Activated T-helper 9 cell treated with anti-CD3 and anti-CD28 coated beads, Interleukin-2, amount 50 U/mL, for 16 hours (primary cell): Measurements from ENCODE around the gene SH3BP4.

ENCODE experiments used
- DNase-seq: peaks from one replicate; pipeline ENCODE4 v3.0.0-alpha.2; 2020; ENCODE audit warnings: low read depth

SH3BP4 gene

DNA sequence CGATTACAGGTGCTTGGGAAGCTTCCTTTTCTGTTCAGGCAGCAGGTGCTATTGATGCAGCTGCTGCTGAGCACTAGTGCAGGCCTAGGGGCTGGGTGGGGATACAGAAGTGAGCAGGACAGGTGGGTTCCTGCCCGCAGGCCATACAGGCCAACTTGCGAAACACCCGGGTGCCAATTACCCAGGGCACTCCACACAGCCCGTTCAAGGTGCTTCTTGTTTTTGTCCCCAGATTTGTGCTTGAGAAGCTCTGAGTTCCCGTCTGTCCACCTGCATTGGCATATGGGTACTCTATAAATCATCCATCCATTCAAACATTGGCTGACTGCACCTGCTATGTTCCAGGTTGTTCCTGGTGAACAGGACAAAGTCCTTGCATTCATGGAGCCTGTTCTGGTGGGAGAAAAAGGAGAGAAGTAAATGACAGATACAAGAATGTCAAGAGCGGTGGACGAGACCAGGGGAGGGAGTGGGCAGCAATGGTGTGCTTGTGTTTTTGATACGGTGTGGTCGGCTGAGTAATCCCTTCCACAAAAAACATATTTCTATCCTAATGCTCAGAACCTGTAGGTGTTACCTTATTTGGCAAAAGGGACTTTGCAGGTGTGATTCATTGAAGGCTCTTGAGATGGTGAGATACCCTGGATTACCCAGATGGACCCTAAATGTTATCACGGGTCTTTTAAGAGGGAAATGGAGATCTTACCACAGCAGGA lies 31.4 kb downstream of the SH3BP4 start:
- no peak for DNase-seq

DNA sequence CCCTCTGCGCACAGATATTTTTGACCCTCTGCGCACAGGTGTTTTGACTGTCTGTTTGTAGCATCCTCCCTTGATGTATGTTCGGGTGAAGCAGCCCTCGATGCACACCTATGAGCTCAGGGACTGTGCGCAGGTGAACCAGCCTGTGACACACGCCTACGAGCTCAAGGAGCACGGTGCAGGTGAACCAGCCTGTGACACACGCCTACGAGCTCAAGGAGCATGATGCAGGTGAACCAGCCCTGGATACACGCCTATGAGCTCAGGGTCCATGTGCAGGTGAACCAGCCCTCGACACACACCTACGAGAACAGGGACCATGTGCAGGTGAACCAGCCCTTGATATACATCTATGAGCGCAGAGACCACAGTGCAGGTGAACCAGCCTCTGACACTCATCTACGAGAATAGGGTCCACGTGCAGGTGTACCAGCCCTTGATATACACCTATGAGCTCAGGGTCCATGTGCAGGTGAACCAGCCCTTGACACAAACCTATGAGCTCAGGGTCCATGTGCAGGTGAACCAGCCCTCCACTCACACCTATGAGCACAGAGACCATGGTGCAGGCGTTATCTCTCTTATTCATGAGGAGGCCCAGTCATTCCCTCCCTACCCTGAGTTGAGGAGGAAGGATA lies 33.9 kb downstream of the SH3BP4 start:
- DNase-seq, result no peak

DNA sequence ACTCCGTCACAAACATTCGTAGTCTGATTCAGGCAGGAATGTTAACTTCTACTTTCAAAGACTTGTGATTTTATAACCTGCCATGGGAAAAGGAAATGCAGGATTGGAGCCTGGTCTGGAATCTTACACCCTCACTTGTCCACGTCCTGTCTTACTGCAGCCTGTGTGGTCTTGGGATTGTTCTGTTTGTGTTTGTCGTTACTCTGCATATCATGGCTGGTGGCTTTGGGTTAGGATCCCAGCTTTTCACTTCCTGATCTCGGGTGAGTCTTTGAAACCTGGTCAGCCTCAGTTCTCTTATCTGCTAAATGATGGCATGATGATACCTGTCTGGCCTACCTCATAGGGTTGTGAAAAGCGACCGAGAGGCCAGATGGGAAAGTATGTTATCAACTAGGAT lies 34.6 kb downstream of the SH3BP4 start:
- no peak for DNase-seq

GRCh38 chr2:234986876-234987720 lies 35.3 kb downstream of the SH3BP4 start:
- DNase-seq, result no peak

- DNase-seq, result no peak
These were observed 35.9 kb downstream of the SH3BP4 start for GRCh38 chr2:234987754-234988153.

DNA sequence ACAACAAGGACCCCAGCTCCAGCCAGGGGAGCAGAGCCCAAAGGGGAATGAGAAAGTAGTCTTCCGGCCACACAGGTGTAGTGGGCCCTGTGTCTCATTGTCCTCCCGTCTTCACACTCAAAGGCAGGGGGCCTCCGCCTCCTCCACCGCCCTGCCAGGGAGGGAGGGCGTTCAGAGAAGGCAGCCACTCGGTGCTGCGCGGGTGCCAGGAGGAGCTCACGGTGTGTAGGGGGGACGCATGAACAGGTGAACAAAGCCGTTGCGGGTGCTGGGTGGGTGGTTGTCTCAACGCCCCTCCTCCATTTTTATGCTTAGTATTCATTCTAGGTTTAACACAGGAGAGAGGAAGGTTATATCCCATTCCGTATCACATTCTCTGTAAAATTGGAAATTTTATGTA lies 36.7 kb downstream of the SH3BP4 start:
- no peak for DNase-seq

GRCh38 chr2:234989183-234989701 lies 37.4 kb downstream of the SH3BP4 start:
- no peak for DNase-seq

GRCh38 chr2:234990300-234990699 lies 38.5 kb downstream of the SH3BP4 start:
- no peak for DNase-seq

DNA sequence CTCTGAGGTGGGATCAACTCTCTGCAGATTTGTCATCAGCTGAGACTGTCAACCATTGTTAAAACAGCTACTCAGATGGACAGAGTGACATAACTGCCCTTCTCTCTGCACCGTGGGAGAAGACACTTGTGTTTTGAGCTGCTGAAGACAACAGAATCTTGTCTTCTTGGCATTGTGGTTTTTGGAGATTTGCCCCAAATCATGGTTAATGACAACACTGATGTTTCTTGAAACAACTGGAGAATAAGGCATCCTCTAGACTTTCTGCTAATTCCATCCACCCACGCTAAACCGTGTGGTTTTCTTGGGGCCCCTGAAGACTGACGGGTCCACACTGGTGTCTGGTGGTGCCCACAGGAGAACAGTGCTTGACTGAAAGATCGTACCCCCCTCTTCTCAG lies 39.5 kb downstream of the SH3BP4 start:
- DNase-seq, result no peak

DNA sequence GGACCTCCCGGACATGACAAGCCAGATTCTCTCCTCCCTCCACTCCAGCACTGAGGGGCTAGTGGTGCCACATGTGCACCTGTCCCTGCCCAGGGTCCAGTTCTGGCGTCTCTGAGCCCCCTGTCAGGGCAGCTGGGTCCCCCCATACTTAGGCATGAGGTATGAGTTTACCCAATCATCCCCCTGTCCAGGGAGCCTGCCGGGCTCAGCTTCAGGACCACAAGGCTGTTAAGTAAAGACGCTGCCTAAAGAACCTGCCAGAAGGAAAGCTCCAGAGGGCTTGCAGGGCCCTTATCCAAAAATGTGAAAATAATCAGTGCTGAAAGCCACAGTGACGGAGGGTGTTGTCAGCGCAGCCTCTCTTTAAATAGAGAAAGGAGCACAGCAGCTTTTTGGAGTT lies 40.0 kb downstream of the SH3BP4 start:
- no peak for DNase-seq

DNA sequence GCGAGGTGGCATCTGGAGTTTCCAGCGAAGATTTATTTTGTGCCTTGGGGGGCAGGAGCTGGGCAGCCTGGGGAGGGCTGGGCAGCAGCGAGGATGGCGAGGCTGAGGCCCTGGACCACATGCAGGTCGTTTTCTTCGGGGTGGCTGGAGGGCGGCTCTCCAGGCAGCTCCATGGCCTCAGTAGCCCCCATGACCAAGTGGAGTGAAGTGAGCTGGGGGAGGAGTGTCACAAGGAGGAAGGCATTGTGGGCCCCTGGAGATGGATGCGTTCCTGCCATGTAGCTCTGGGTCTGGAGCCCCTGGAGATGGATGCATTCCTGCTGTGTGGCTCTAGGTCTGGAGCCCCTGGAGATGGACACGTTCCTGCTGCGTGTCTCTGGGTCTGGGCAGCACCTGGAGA lies 40.4 kb downstream of the SH3BP4 start:
- DNase-seq, result no peak

DNA sequence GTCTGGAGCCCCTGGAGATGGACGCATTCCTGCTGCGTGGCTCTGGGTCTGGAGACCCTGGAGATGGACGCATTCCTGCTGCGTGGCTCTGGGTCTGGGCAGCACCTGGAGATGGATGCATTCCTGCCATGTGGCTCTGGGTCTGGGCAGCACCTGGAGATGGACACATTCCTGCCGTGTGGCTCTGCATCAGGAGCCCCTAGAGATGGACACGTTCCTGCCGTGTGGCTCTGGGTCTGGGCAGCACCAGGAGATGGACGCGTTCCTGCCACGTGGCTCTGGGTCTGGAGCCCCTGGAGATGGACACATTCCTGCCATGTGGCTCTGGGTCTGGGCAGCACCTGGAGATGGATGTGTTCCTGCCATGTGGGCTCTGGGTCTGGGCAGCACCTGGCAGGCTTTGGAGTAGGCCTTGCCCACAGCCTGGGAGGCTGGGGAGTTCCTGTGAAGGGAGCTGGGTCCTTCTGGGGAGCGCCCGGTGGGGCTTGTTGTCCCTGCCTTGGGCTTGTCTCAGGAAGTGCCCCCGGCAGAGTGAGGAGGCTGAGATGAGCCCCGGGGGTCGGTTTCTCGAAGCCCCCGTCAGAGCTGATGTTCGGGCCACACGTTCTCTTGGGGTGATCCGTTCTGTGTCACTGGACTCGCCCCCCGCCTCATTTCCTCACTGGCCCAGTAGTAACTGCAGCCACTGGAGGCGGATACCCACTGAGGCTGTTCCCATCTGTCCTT lies 41.0 kb downstream of the SH3BP4 start:
- no peak for DNase-seq

- no peak for DNase-seq
These were observed 41.7 kb downstream of the SH3BP4 start for GRCh38 chr2:234993541-234993981.

DNA sequence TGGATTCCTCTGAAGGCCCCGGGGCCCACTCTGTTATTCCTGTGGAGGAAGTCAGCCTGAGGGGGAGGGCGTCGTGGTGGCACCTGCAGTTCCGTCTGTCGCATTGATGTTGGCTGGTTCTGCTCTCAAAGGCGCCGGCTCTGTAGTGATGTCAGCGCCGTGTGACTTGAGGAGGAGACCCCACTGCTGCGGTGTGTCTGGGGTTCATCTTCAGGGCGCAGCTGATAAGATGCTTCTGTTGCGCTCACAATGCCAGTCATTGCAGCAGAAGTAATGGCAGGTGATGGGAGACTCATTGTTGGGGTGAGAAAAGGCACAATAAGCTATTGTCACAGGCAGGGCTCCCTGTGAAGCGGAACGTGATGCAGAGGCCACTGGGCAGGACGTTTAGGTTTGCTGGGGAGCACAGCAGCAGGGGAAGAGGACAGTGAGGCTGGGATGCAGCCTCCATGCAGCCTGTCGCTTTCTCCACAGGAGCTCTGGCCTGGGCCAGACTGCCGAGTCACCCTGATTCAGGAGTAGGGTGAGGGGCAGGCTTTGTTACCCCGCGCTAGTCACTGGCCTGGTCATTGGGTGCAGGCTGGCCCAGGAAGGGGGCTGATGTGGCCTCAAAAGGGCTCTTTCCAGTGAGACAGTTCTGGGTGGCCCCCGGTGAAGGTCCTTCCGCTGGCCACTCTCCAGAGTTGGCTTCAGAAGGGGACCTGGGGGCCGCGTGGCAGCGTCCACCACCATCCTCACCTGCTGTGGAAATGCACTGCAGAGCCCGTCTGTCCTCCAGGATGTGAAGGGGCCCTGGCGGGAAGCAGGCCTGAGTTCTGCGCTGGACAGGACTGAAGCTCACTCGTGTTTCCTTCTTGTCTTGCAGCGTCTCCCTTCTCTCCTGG lies 42.9 kb downstream of the SH3BP4 start:
- DNase-seq, result no peak

GRCh38 chr2:234995332-234996068 lies 43.7 kb downstream of the SH3BP4 start:
- DNase-seq, result no peak

DNA sequence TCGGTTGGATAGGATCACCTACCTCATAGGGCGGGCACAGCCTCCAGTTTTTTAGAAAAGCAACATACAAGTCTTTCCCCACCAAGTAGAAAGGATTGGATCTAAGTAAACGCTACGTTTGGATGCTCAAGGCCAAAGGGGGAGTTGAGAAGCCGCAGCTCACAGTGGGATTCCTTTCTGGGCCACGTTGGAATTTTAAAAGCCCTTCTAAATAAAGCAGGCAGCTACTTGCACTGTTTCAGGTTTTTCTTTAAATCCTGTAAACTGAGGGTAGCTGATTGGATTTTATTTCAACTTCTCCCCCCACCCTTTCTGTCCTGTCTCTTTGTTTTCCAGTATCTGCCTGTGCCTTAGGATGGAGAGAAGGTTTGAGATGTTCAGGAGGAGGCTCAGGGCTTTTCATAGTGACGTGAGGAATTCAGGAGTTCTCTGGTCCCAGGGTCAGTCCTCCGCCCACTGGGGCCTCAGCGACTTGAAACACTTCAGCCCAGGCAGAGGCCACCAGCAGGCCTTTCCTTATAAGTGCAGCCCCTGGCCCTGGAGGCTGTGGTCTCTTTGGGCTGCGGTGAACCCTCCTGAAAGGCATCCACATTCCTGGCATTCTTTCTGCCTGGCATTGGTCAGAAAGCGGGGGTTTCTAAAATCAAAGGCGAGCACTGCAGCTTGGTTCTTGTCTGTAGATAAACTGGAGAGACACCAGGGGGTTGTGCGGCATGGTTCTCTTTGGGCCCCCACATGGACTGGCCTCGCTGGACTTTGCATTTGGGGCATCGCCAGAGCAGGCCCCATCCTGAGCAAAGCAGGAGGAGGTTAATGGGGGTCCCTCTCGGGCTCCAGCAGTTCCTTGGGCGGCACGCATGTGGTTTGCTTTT lies 44.5 kb downstream of the SH3BP4 start:
- no peak for DNase-seq

DNA sequence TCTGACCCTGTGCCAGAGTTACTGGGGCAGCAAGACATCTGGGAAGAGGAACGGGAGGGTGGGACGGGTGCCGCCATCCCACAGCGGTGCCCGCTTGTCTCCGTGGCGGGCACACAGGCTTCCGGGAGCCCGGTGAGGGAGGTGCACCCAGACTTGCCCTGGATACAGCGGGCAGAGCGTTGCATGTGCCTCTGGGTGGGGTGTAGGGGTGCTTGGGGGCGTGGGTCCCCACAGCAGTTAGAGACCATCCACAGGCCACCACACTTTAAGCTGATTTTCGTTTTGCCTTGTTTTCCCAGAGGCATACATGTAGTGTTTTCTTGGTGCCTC lies 45.1 kb downstream of the SH3BP4 start:
- no peak for DNase-seq

DNA sequence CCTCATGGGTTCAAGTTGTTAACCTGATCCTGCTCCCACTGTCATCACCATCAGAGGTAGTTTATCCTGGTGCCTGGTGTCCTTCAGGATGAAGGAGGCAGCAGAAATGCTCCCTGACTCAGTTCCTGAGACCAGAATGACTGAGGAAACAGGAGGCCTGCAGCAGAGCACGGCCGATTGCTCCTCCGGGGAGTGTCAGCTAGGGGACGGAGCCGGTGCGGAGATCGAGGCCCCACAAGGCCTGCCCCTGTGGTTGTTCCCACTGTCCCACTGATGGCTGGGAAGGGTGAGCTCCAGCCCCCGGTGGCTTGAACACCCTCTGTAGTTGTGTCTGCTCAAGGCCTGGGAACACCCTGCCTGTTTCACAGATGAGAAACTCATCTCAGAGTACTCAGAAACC lies 45.6 kb downstream of the SH3BP4 start:
- no peak for DNase-seq

GRCh38 chr2:234998404-234999211 lies 46.8 kb downstream of the SH3BP4 start:
- DNase-seq, result no peak
